MCF 10A (cell line): ENCODE measurements around the gene CAPN10. TPM values are rescaled to one million over a fixed set of nuclear protein-coding genes. Genes with fewer than 3 reads are reported as not detected.

Source experiments
- BruUV-seq: library from RNA; stranded (reverse); fragments of 400-500 nt; replicated peaks from 2 replicates; lab custom pipeline; 2021; lab: Mats Ljungman, UMichigan
- CTCF ChIA-PET: fragments of 300-600 bp; sonication (Branson Sonifier 250); formaldehyde crosslinking; extraction: SDS; loops from one replicate; lab custom pipeline; 2021; ENCODE audit warnings: antibody characterized with exemption, inconsistent platforms; lab: Yijun Ruan, JAX
- POLR2A ChIA-PET: fragments of 300-600, 350-650 bp; sonication (Branson Sonifier 250); formaldehyde crosslinking; extraction: SDS; loops from one replicate; lab custom pipeline; 2020; ENCODE audit warnings: antibody characterized with exemption, inconsistent platforms; lab: Yijun Ruan, JAX
- DNase-seq: peaks from one replicate; pipeline ENCODE4 v3.0.0-alpha.2; 2018; ENCODE audit not compliant: unreplicated experiment
- H3K27ac Mint-ChIP-seq: one replicate; pipeline ENCODE4 v1.8.0; 2022; ENCODE audit warnings: mild to moderate bottlenecking, low read depth, mixed read lengths; ENCODE audit not compliant: unreplicated experiment
- H3K27me3 Mint-ChIP-seq: one replicate; pipeline ENCODE4 v1.8.0; 2022; ENCODE audit warnings: mixed read lengths; ENCODE audit not compliant: insufficient read depth, unreplicated experiment
- H3K36me3 Mint-ChIP-seq: one replicate; pipeline ENCODE4 v1.8.0; 2022; ENCODE audit warnings: mild to moderate bottlenecking, moderate library complexity, mixed read lengths; ENCODE audit not compliant: insufficient read depth, unreplicated experiment
- H3K4me1 Mint-ChIP-seq: one replicate; pipeline ENCODE4 v1.8.0; 2022; ENCODE audit warnings: mixed read lengths; ENCODE audit not compliant: insufficient read depth, unreplicated experiment
- H3K4me3 Mint-ChIP-seq: one replicate; pipeline ENCODE4 v1.8.0; 2022; ENCODE audit warnings: mild to moderate bottlenecking, moderate library complexity, mixed read lengths; ENCODE audit not compliant: unreplicated experiment
- H3K9me3 Mint-ChIP-seq: one replicate; pipeline ENCODE4 v1.8.0; 2022; ENCODE audit warnings: mixed read lengths; ENCODE audit not compliant: unreplicated experiment
- intact Hi-C: fragments of 100-400 bp; cut with micrococcal nuclease; formaldehyde crosslinking; loops from 2 replicates; pipeline ENCODE4 v1.14.1; 2022
- total RNA-seq: library from RNA; stranded (reverse); gene quantifications from 2 replicates; pipeline ENCODE4 v1.2.3, GENCODE V29; 2022
- TF ChIP-seq, protein P1 (sequence below): fragments of 200-600 bp; IDR thresholded peaks from one replicate; pipeline ENCODE4 v1.8.0; 2022; ENCODE audit warnings: antibody characterized with exemption, mild to moderate bottlenecking; ENCODE audit not compliant: unreplicated experiment

Gene CAPN10
- total RNA-seq, 1 experiment from 2014 or later: 27.6 TPM

DNA sequence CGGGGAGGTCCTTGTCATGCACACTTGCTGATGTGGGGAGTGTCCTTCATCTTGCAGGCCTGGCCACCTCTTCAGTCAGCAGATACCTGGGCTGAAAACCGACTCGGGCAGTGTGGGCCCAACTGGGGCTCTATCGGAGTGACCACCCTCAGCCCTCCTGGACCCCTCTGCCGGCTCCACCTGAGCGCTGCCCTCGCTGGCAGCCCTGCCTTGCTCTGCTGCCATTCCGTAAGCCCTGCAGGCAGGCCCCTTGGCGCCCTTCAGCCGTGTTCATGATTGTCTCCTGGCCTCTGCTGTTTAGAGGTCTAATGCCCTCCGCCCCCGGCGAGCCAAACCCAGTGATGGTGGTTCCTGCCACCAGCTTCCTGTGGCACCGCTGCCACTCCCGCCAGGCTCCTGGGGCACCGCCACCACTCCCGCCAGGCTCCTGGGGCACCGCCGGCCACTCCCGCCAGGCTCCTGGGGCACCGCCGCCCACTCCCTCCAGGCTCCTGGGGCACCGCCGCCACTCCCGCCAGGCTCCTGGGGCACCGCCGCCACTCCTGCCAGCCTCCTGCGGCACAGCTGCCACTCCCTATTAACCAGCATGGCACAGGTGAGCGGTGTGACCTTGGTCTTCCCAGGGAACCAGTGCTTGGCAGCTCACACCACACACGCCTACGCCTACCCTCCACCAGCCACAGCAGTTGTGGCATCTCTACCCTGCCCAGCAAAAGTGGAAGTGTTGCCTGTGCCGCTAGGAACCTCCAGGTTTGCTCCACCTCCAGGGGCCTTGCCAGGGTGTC is 15.9 kb downstream of the CAPN10 start:
- Mint-ChIP-seq H3K4me3 (no peak overlapping the region), H3K4me1 (no peaks in the 10 kb centered on the region), H3K27ac (no peak overlapping the region), H3K27me3 (no peaks in the 10 kb centered on the region), H3K36me3 (peaks cover 5% of the 10 kb centered on the region), H3K9me3 (no peaks in the 10 kb centered on the region)
- intact Hi-C loops: no loop called here
- ChIA-PET CTCF (no interaction called here), POLR2A (no interaction called here)
- DNase-seq: no peak
- BruUV-seq: no TSS peak
- TF ChIP-seq, protein P1, sequence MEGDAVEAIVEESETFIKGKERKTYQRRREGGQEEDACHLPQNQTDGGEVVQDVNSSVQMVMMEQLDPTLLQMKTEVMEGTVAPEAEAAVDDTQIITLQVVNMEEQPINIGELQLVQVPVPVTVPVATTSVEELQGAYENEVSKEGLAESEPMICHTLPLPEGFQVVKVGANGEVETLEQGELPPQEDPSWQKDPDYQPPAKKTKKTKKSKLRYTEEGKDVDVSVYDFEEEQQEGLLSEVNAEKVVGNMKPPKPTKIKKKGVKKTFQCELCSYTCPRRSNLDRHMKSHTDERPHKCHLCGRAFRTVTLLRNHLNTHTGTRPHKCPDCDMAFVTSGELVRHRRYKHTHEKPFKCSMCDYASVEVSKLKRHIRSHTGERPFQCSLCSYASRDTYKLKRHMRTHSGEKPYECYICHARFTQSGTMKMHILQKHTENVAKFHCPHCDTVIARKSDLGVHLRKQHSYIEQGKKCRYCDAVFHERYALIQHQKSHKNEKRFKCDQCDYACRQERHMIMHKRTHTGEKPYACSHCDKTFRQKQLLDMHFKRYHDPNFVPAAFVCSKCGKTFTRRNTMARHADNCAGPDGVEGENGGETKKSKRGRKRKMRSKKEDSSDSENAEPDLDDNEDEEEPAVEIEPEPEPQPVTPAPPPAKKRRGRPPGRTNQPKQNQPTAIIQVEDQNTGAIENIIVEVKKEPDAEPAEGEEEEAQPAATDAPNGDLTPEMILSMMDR: no peak

DNA sequence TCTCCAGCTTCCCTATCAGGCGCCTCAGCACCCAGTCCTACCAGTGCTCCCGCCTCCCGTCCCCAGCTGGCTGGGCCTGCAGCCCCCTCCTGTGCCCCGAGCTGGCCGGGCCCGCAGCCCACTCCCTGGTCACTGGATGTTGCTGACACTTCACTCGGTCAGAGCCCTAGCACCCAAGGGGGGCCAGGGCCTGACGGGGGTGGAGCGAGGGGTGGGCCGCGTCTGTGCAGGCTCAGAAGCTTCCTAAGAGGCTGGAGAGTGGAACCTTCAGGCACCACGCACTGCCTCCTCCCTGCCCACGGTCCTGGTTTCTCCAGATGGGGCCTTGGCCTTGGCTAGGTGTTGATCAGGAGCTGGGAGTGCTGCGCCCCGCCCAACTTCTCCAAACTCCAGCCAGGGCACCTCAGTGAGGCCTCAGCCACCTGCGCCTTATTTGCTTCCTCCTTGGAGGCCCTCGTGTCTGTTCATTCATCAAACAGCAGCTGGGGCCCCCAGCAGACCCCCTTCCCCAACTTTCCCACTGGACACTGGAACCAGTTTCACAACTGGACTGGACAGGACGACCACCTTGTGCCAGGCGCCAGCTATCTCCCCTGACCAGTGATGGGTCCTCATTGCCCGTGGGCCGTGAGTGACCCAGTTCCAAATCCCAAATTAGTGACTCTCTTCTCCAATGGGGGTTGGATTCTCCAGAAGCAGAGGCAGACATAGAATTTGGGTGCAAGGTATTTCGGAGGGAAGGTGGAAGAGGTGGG is 16.7 kb downstream of the CAPN10 start:
- Mint-ChIP-seq H3K4me3 (no peak overlapping the region), H3K27me3 (no peaks in the 10 kb centered on the region), H3K27ac (no peak overlapping the region), H3K36me3 (peaks cover 5% of the 10 kb centered on the region), H3K9me3 (no peaks in the 10 kb centered on the region), H3K4me1 (no peaks in the 10 kb centered on the region)
- DNase-seq: no peak
- no TSS peak for BruUV-seq
- intact Hi-C loops: no loop called here
- ChIA-PET POLR2A (no interaction called here), CTCF (interaction anchor here (1.6 kb wide), 1 partner anchor 238 kb away, joined by 4 read pairs; no protein-coding TSS in a partner anchor)
- TF ChIP-seq, protein P1: no peak

DNA sequence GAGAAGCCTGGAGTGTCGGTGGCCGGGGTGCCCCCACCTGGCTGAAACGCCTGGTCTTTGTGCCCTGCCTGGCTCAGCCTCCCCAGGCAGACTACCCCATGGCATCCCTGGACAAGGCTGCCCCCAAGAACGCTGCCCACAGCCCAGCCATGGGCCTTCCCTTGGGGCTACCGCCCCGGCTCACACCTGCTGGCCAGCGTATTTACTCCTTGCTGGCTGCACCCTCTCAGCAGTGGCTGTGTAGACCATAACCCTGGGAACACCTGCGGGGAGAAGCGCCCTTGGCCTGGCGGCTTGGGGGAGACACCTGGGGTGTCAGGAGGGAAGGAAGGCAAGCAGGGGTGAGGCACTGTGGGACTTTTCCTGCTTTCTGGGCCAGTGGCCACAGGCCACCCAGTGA is 17.3 kb downstream of the CAPN10 start:
- DNase-seq: no peak
- intact Hi-C loops: no loop called here
- TF ChIP-seq, protein P1: no peak
- peaks cover 5% of the 10 kb centered on the region for H3K36me3 Mint-ChIP-seq
- ChIA-PET CTCF (interaction anchor here (1.6 kb wide), 1 partner anchor 237 kb away, joined by 4 read pairs; no protein-coding TSS in a partner anchor), POLR2A (no interaction called here)
- no TSS peak for BruUV-seq
- H3K4me3 Mint-ChIP-seq: no peak overlapping the region
- H3K27ac Mint-ChIP-seq: no peak overlapping the region
- H3K4me1 Mint-ChIP-seq: no peaks in the 10 kb centered on the region
- no peaks in the 10 kb centered on the region for H3K9me3 Mint-ChIP-seq
- peaks cover 3% of the 10 kb centered on the region for H3K27me3 Mint-ChIP-seq

DNA sequence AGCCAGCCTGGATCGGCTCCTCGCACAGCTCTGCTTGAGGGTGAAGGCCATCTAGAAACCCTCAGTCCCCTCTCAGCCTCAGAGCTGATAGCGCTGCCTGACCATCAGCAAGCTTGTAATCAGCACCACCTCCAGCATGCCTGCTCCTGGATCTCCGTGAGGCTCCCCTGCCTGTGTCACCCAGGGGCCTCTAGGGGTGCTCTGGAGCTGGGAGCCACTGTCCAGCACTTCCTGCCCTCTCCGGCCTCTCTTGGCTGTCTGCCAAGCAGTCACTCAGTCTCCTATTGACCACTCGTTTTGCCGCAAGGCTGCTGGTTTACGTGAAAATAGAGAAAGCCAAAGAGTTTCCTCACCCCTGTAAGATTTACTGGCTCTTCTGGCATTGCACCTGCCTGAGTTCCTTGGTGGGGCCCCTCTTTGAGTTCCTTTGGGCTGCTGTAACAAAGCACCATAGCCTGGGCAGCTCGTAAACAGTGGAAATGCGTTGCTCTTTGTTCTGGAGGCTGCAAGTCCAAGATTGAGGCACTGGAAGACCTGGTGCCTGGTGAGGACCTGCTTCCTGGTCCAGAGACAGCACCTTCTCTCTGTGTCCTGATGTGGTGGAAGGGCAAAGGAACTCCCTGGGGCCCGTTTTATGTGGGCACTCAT is 17.9 kb downstream of the CAPN10 start:
- ChIA-PET POLR2A (interaction anchor here (0.7 kb wide), 1 partner anchor 508 kb away, joined by 3 read pairs; no protein-coding TSS in a partner anchor), CTCF (interaction anchor here (1.6 kb wide), 1 partner anchor 236 kb away, joined by 4 read pairs; no protein-coding TSS in a partner anchor)
- BruUV-seq: no TSS peak
- H3K4me3 Mint-ChIP-seq: no peak overlapping the region
- H3K36me3 Mint-ChIP-seq: peaks cover 5% of the 10 kb centered on the region
- intact Hi-C loops: no loop called here
- no peaks in the 10 kb centered on the region for H3K4me1 Mint-ChIP-seq
- no peak for DNase-seq
- peaks cover 9% of the 10 kb centered on the region for H3K27me3 Mint-ChIP-seq
- TF ChIP-seq, protein P1: no peak
- no peak overlapping the region for H3K27ac Mint-ChIP-seq
- no peaks in the 10 kb centered on the region for H3K9me3 Mint-ChIP-seq
